Skeletal muscle satellite cell (primary cell): ENCODE data around the gene FALEC.

Experiments
- H3K27me3 ChIP-seq: 2 replicates; pipeline ENCODE4 v1.7.0; 2013; ENCODE audit warnings: low read length; ENCODE audit not compliant: control insufficient read depth, insufficient read depth
- H3K36me3 ChIP-seq: 2 replicates; pipeline ENCODE4 v1.7.0; 2013; ENCODE audit warnings: mild to moderate bottlenecking, control low read depth, low read length; ENCODE audit not compliant: insufficient read depth
- H3K4me1 ChIP-seq: 2 replicates; pipeline ENCODE4 v1.7.0; 2013; ENCODE audit warnings: low read length; ENCODE audit not compliant: control insufficient read depth, insufficient read depth
- H3K4me2 ChIP-seq: 2 replicates; pipeline ENCODE4 v1.7.0; 2013; ENCODE audit warnings: mild to moderate bottlenecking, low read length
- H3K4me3 ChIP-seq: 2 replicates; pipeline ENCODE4 v1.7.0; 2013; ENCODE audit warnings: low read length
- H3K9ac ChIP-seq: 2 replicates; pipeline ENCODE4 v1.7.0; 2013; ENCODE audit warnings: mild to moderate bottlenecking, low read depth, low read length, moderate library complexity
- H3K9me3 ChIP-seq: replicated peaks from 2 replicates; pipeline ENCODE4 v1.7.0; 2013; ENCODE audit warnings: mild to moderate bottlenecking, control low read depth, low read length

The FALEC gene

DNA sequence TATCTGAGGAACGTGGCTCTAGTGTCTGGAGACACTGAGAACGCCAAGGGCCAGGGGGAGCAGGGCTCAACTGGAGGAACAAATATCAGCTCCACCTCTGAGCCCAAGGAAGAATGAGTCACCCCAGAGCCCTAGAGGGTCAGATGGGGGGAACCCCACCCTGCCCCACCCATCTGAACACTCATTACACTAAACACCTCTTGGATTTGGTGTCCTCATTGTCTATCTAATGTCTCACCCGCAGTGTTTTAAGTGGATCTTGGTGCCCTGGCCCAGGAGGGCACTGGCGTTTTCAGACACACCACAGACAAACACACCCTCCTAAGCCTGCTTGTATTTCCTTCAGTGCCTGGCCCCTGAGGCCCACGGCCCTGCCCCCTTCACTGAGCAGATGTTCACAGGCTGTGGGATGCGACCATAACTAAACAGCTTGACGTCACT, 2.2 kb upstream of the FALEC start:
- Histone ChIP-seq H3K4me3 (no peak overlapping the region), H3K27me3 (no peaks in the 10 kb centered on the region), H3K9ac (no peak overlapping the region), H3K36me3 (peaks cover 20% of the 10 kb centered on the region), H3K9me3 (no peaks in the 10 kb centered on the region), H3K4me1 (peaks cover 29% of the 10 kb centered on the region), H3K4me2 (no peak overlapping the region)

DNA sequence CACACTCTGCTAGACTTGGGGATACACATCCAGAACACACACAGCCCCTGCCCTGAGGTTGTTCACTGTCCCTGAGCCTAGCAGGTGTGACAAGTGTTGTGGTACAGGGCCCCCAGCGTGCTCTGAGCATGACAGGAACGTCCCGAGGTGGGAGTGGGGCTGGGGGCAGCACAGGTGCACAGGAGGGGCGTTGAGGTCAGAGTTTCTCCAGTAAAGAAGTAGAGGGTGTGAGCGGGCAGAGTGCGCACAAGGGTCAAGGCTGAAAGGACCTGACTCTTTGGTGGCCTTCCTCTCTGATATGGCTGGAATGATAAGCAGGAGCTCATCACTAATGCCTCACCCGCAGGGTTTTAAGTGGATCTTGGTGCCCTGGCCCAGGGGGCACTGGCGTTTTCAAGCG, 1.3 kb upstream of the FALEC start:
- peaks cover 20% of the 10 kb centered on the region for H3K36me3 ChIP-seq
- H3K9ac ChIP-seq = no peak overlapping the region
- no peaks in the 10 kb centered on the region for H3K27me3 ChIP-seq
- H3K9me3 ChIP-seq = no peaks in the 10 kb centered on the region
- H3K4me2 ChIP-seq = no peak overlapping the region
- H3K4me3 ChIP-seq = no peak overlapping the region
- peaks cover 20% of the 10 kb centered on the region for H3K4me1 ChIP-seq

- peaks cover 18% of the 10 kb centered on the region for H3K4me1 ChIP-seq
- peak overlapping the region; percentile 72 for H3K9ac ChIP-seq
- H3K4me2 ChIP-seq = peak overlapping the region; percentile 91
Measured at GRCh38 chr1:150514913-150515327, 632 bp upstream of the FALEC start.

DNA sequence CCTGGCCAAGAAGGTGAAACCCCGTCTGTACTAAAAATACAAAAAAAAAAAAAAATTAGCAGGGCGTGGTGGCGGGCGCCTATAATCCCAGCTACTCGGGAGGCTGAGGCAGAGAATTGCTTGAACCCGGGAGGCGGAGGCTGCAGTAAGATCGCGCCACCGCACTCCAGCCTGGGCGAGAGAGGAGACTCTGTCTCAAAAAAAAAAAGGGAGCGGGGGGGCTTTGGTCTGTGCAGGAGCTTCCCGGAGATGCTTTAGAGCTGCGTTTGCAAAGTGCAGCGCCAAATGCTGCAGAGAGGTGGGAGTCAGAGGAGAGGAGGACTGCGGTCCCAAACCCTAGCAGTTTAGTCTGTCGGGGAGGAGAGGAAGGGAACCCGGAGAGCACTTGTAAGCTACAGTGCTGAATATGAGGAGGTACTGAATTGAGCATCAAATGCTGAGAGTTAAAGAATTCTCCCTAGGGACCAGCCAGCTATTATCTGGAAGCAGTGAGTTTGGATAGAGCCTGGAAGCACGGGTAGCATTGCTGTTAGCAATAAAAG, 569 bp downstream of the FALEC start:
- Histone ChIP-seq H3K27me3 (no peaks in the 10 kb centered on the region), H3K4me3 (peak overlapping the region; percentile 77), H3K9me3 (no peaks in the 10 kb centered on the region), H3K4me1 (peaks cover 18% of the 10 kb centered on the region), H3K36me3 (peaks cover 17% of the 10 kb centered on the region), H3K4me2 (peak overlapping the region; percentile 91), H3K9ac (peak overlapping the region; percentile 77)

More at GRCh38 chr1:150514913-150515327, 632 bp upstream of the FALEC start:
- Histone ChIP-seq H3K27me3 (no peaks in the 10 kb centered on the region), H3K36me3 (peaks cover 20% of the 10 kb centered on the region), H3K9me3 (no peaks in the 10 kb centered on the region), H3K4me3 (peak overlapping the region; percentile 77)

DNA sequence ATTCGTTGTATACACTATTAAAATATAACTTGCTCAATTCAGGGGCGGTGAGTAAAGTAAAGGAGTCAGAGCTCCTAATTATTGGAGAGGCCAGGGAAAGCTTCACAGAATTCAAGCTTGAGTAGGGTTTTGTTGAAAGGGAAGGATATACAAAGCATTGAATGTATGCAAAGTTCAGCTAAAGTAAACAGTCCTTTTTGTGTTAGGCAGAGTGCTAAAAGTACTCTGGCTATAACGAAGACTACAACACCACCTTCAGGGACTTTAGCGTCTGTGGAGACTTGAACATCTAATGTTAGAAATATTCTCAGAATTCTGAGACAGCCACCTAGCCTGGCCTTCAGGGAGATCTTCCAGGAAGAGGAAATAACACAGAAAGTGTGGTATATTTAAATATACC, 1.1 kb downstream of the FALEC start:
- Histone ChIP-seq H3K9me3 (no peaks in the 10 kb centered on the region), H3K9ac (peak overlapping the region; percentile 77), H3K4me1 (peaks cover 18% of the 10 kb centered on the region), H3K4me2 (peak overlapping the region; percentile 91), H3K27me3 (no peaks in the 10 kb centered on the region), H3K36me3 (peaks cover 16% of the 10 kb centered on the region), H3K4me3 (peak overlapping the region; percentile 77)

DNA sequence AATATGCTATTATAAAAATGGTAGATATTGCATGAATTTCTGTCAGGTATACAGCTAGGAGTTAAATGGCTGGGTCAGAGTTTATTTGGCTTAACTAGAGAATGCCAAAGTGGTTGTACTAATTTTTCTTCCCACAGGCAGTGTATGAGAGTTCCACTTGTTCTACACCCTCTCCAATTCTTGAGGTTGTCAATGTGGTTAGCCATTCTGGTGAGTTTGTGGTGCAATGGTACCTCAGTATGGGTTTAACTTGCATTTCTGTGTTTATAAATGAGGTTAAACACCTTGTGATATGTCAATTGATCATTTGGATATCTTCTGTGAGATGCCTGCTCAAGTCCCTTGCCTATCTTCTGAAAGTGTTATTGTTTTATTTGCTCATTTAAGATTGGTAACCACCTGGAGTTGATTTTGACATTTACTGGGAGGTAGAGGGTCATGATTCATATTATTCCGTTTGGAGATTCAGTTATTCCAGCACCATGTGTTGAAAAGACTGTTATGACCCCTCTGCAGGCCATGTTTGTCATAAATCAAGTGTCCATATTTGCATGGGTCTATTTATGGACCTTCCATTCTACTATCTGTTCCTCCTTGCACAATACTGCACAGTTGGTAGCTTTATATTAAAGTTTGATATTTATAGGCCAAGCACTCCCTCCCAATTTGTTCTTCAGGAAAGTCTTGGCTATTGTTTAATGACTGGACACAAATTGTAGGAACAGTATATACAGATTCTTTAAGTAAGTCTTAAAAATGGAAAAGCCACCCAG, 5.8 kb downstream of the FALEC start:
- peaks cover 3% of the 10 kb centered on the region for H3K4me1 ChIP-seq
- no peak overlapping the region for H3K4me3 ChIP-seq
- H3K4me2 ChIP-seq = no peak overlapping the region
- no peaks in the 10 kb centered on the region for H3K9me3 ChIP-seq
- no peak overlapping the region for H3K9ac ChIP-seq
- no peaks in the 10 kb centered on the region for H3K27me3 ChIP-seq
- H3K36me3 ChIP-seq = no peaks in the 10 kb centered on the region

DNA sequence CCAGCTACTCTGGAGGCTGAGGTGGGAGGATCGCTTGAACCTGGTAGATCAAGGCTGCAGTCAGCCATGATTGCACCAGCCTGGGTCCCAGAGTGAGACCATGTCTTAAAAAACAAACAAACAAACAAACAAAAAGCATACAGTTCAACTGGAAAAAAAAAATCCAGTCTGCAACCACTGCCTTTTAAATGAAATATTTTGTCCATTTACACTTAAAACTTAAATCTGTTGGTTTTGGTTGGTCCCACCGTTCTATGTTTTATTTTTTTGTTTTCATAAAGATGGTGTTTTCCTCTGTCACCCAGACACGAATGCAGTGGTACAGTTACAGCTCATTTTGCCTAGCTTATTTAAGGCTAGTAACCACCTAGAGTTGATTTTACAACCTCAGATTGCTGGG, 9.8 kb downstream of the FALEC start:
- Histone ChIP-seq H3K4me3 (no peak overlapping the region), H3K9ac (no peak overlapping the region), H3K36me3 (no peaks in the 10 kb centered on the region), H3K9me3 (no peaks in the 10 kb centered on the region), H3K4me1 (peaks cover 16% of the 10 kb centered on the region), H3K4me2 (no peak overlapping the region), H3K27me3 (no peaks in the 10 kb centered on the region)

- Histone ChIP-seq H3K27me3 (no peaks in the 10 kb centered on the region), H3K4me2 (peak overlapping the region; percentile 10), H3K9ac (no peak overlapping the region), H3K36me3 (no peaks in the 10 kb centered on the region), H3K4me1 (peaks cover 21% of the 10 kb centered on the region), H3K9me3 (no peaks in the 10 kb centered on the region), H3K4me3 (no peak overlapping the region)
Measured at GRCh38 chr1:150528196-150528595, 12.6 kb downstream of the FALEC start.

GRCh38 chr1:150529017-150529416, 13.5 kb downstream of the FALEC start:
- Histone ChIP-seq H3K9ac (no peak overlapping the region), H3K36me3 (no peaks in the 10 kb centered on the region), H3K4me1 (peaks cover 21% of the 10 kb centered on the region), H3K27me3 (no peaks in the 10 kb centered on the region), H3K4me2 (no peak overlapping the region), H3K4me3 (no peak overlapping the region), H3K9me3 (no peaks in the 10 kb centered on the region)

DNA sequence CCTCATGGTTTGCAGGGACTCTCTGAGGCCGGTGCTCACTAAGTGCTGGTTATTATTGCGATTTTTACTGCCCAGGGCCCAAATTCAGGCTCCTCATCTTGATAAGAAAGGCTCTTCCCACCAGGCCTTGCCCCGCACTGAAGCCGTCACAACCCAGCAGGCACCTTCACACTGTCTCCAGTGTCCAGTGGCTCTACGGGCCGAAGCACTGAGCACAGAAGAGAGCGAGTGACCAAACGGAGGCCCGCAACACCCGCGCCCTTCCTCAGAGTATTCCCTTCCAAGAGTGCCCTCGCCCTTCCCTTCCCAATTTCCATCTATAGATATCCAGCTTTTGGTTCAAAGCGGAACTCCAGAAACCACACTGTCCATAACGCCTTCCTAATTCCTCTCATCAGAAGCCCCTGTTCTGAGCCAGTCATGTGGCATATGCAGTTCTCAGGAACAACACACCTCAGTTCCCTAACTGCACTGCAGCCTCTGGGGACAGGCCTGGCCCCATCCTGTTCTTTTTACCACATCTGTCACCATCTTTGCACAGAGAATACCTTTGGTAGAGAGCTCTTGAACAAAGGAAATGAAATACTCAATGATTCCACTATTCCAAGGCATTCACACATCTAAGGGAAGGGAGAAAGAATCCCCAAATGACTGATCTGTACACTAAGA, 15.1 kb downstream of the FALEC start:
- Histone ChIP-seq H3K36me3 (no peaks in the 10 kb centered on the region), H3K4me2 (no peak overlapping the region), H3K4me1 (peaks cover 26% of the 10 kb centered on the region), H3K9ac (no peak overlapping the region), H3K9me3 (no peaks in the 10 kb centered on the region), H3K27me3 (no peaks in the 10 kb centered on the region), H3K4me3 (no peak overlapping the region)

GRCh38 chr1:150532860-150533259, 17.3 kb downstream of the FALEC start:
- no peak overlapping the region for H3K4me2 ChIP-seq
- H3K9ac ChIP-seq = no peak overlapping the region
- H3K9me3 ChIP-seq = no peaks in the 10 kb centered on the region
- H3K36me3 ChIP-seq = no peaks in the 10 kb centered on the region
- no peaks in the 10 kb centered on the region for H3K27me3 ChIP-seq
- peaks cover 40% of the 10 kb centered on the region for H3K4me1 ChIP-seq
- H3K4me3 ChIP-seq = no peak overlapping the region
